Measurements from ENCODE around the gene DNAH10.

- TF ChIP-seq CTCF (conservative IDR thresholded peaks at IDR 0.05; ENCODE audit: low read length): no peak
- no peak for TF ChIP-seq EZH2phosphoT487 (IDR thresholded peaks at IDR 0.05; ENCODE audit: borderline replicate concordance, low read depth, low read length)
These were observed 177.9 kb downstream of the DNAH10 start for GRCh38 chr12:123939716-123940626.
